Ectodermal cell (in vitro differentiated cells): ENCODE data around the gene SUOX.
A peak's percentile ranks its signal among the peaks of the same experiment; 100 is the strongest.
"Not testable (repeated sequence)": the region's sequence is repeated elsewhere in the genome, so short reads cannot be mapped to it uniquely, and the experiment has no call there.

Source experiments
- H3K27ac ChIP-seq: 2 replicates; pipeline ENCODE4 v1.7.0; 2013; ENCODE audit warnings: mild to moderate bottlenecking, low read depth, low read length; ENCODE audit not compliant: insufficient read depth, poor library complexity, severe bottlenecking
- H3K27me3 ChIP-seq: 2 replicates; pipeline ENCODE4 v1.7.0; 2013; ENCODE audit warnings: mild to moderate bottlenecking, low read length; ENCODE audit not compliant: insufficient read depth, control insufficient read depth, poor library complexity, severe bottlenecking
- H3K36me3 ChIP-seq: one replicate; pipeline ENCODE4 v1.7.0; 2013; ENCODE audit warnings: low read length; ENCODE audit not compliant: control insufficient read depth, insufficient read depth
- H3K4me1 ChIP-seq: one replicate; pipeline ENCODE4 v1.7.0; 2013; ENCODE audit warnings: low read length; ENCODE audit not compliant: control insufficient read depth, insufficient read depth
- H3K4me3 ChIP-seq: 2 replicates; pipeline ENCODE4 v1.7.0; 2013; ENCODE audit warnings: low read depth, low read length, control low read depth; ENCODE audit not compliant: insufficient read depth
- H3K9me3 ChIP-seq: 2 replicates; pipeline ENCODE4 v1.7.0; 2013; ENCODE audit warnings: mild to moderate bottlenecking, low read length, moderate library complexity; ENCODE audit not compliant: control insufficient read depth
- WGBS, 2 experiments: methylation state at CpG; one replicate each; pipeline ENCODE4 v1.1.7; 2013; ENCODE audit warnings: missing lambda C conversion rate in 2 of 2; 5-methylcytosine and 5-hydroxymethylcytosine counted together

Gene SUOX

GRCh38 chr12:55983232-55983842 is 13.7 kb upstream of the SUOX start:
- Histone ChIP-seq H3K4me1 (no peaks in the 10 kb centered on the region), H3K27ac (no peak overlapping the region), H3K9me3 (no peaks in the 10 kb centered on the region), H3K27me3 (no peaks in the 10 kb centered on the region), H3K36me3 (peaks cover 7% of the 10 kb centered on the region), H3K4me3 (no peak overlapping the region)
- WGBS, 2 experiments: 95 to 97% methylated on average over 3 to 4 of the region's 4 CpGs

- no peaks in the 10 kb centered on the region for H3K27me3 ChIP-seq
- WGBS, 2 experiments: 94 to 95% methylated on average over 2 of the region's 2 CpGs
- no peak overlapping the region for H3K27ac ChIP-seq
- no peaks in the 10 kb centered on the region for H3K9me3 ChIP-seq
- H3K4me3 ChIP-seq: no peak overlapping the region
- no peaks in the 10 kb centered on the region for H3K4me1 ChIP-seq
- H3K36me3 ChIP-seq: peaks cover 10% of the 10 kb centered on the region
These were observed 12.2 kb upstream of the SUOX start for GRCh38 chr12:55984861-55985260.

- no peaks in the 10 kb centered on the region for H3K4me1 ChIP-seq
- H3K27ac ChIP-seq: no peak overlapping the region
- no peaks in the 10 kb centered on the region for H3K27me3 ChIP-seq
- H3K4me3 ChIP-seq: no peak overlapping the region
- H3K36me3 ChIP-seq: peaks cover 13% of the 10 kb centered on the region
- H3K9me3 ChIP-seq: no peaks in the 10 kb centered on the region
- 96 to 100% methylated on average over 4 of the region's 4 CpGs for whole genome bisulfite sequencing, 2 experiments
These were observed 11.7 kb upstream of the SUOX start for GRCh38 chr12:55985341-55985740.

- not testable (repeated sequence) for H3K27me3 ChIP-seq, H3K4me3 ChIP-seq, H3K9me3 ChIP-seq, H3K4me1 ChIP-seq, H3K27ac ChIP-seq
- H3K36me3 ChIP-seq: peaks cover 19% of the 10 kb centered on the region
- 90 to 95% methylated on average over 7 of the region's 7 CpGs for WGBS, 2 experiments
These were observed 11.1 kb upstream of the SUOX start for GRCh38 chr12:55985976-55986375.

DNA sequence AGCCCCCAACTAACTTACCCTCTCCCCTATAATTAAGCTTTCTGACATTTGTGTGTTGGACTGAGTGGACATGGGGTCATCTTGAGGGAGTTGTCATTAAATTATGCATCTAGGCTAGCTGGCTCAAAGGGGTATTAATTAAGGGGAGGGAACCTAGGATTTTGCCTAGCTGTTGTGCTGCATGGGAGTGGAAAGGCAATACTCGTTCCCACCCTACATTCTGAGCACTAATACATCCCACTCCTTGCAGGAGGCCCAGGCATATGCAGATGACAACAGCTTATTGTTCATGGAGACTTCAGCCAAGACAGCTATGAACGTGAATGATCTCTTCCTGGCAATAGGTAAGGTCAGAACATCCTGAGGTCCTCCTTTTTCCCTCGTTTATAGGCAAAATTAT is 6.0 kb upstream of the SUOX start:
- Histone ChIP-seq H3K27me3 (no peaks in the 10 kb centered on the region), H3K36me3 (peaks cover 45% of the 10 kb centered on the region), H3K4me3 (no peak overlapping the region), H3K4me1 (no peaks in the 10 kb centered on the region), H3K9me3 (no peaks in the 10 kb centered on the region), H3K27ac (no peak overlapping the region)
- 94 to 97% methylated on average over 3 of the region's 3 CpGs for WGBS, 2 experiments

- Histone ChIP-seq H3K27me3 (no peaks in the 10 kb centered on the region), H3K4me3 (no peak overlapping the region), H3K4me1 (no peaks in the 10 kb centered on the region), H3K36me3 (peaks cover 45% of the 10 kb centered on the region), H3K9me3 (no peaks in the 10 kb centered on the region), H3K27ac (no peak overlapping the region)
- WGBS, 2 experiments: 90 to 93% methylated on average over 4 of the region's 4 CpGs
These were observed 3.7 kb upstream of the SUOX start for GRCh38 chr12:55993230-55993853.

- H3K27ac ChIP-seq: no peak overlapping the region
- H3K36me3 ChIP-seq: peaks cover 32% of the 10 kb centered on the region
- 91 to 95% methylated on average over 8 of the region's 8 CpGs for WGBS, 2 experiments
- no peaks in the 10 kb centered on the region for H3K4me1 ChIP-seq
- no peak overlapping the region for H3K4me3 ChIP-seq
- no peaks in the 10 kb centered on the region for H3K9me3 ChIP-seq
- H3K27me3 ChIP-seq: no peaks in the 10 kb centered on the region
These were observed 1.7 kb upstream of the SUOX start for GRCh38 chr12:55995366-55995765.

- Histone ChIP-seq H3K4me3 (peak overlapping the region; percentile 76), H3K36me3 (peaks cover 23% of the 10 kb centered on the region), H3K4me1 (no peaks in the 10 kb centered on the region), H3K9me3 (no peaks in the 10 kb centered on the region), H3K27me3 (no peaks in the 10 kb centered on the region), H3K27ac (peak overlapping the region; percentile 1)
- WGBS, 2 experiments: 70 to 73% methylated on average over 13 to 14 of the region's 14 CpGs
These were observed 818 bp upstream of the SUOX start for GRCh38 chr12:55996201-55996714.

DNA sequence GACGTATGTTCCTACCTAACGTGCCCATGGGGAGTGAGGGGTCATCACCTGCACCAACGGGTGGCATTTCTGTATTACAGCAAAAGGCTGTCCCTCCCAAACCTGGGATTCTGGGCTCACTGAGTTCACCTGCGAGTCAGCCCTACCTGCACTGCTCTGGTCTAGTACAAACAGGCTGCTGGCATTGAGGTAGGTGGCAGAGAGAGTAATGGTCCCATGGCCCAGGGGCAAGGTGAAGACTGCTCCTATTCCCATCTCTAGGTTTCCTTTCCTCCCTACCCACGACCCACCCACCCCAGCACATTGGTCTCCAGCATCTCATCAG is 421 bp downstream of the SUOX start:
- H3K4me1 ChIP-seq: no peaks in the 10 kb centered on the region
- no peaks in the 10 kb centered on the region for H3K27me3 ChIP-seq
- no peak overlapping the region for H3K27ac ChIP-seq
- WGBS, 2 experiments: 4 to 5% methylated on average over 5 of the region's 5 CpGs
- peaks cover 18% of the 10 kb centered on the region for H3K36me3 ChIP-seq
- H3K4me3 ChIP-seq: peak overlapping the region; percentile 76
- no peaks in the 10 kb centered on the region for H3K9me3 ChIP-seq

DNA sequence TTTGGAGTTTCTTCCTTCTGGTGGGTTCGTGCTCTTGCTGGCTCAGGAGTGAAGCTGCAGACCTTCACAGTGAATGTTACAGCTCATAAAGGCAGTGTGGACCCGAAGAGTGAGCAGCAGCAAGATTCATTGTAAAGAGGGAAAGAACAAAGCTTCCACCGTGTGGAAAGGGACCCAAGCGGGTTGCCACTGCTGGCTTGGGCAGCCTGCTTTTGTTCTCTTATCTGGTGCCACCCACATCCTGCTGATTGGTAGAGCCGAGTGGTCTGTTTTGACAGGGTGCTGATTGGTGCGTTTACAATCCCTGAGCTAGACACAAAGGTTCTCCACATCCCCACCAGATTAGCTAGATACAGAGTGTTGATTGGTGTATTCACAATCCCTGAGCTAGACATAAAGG is 2.4 kb downstream of the SUOX start:
- not testable (repeated sequence) for H3K4me3 ChIP-seq, H3K9me3 ChIP-seq, H3K36me3 ChIP-seq, H3K27ac ChIP-seq, H3K4me1 ChIP-seq, H3K27me3 ChIP-seq
- 85% methylated on average over 4 of the region's 6 CpGs for WGBS, 2 experiments
